Measurements from ENCODE around the gene DPT. TPM values are rescaled to one million over a fixed set of nuclear protein-coding genes. Genes with fewer than 3 reads are reported as not detected.

The DPT gene
- total RNA-seq, 2 experiments from 2014 or later: not detected

- ChIA-PET POLR2A (no interaction called here), CTCF (no interaction called here)
- Mint-ChIP-seq H3K27me3 (no peaks in the 10 kb centered on the region), H3K4me1 (no peaks in the 10 kb centered on the region), H3K36me3 (ENCODE audit: low read depth) (no peaks in the 10 kb centered on the region), H3K9me3 (no peaks in the 10 kb centered on the region), H3K27ac (no peak overlapping the region), H3K4me3 (no peak overlapping the region)
- no peak for DNase-seq
Observed at GRCh38 chr1:168688644-168689326, 40.2 kb downstream of the DPT start.

GRCh38 chr1:168687816-168688215 is 41.2 kb downstream of the DPT start:
- Mint-ChIP-seq H3K36me3 (ENCODE audit: low read depth) (no peaks in the 10 kb centered on the region), H3K9me3 (peaks cover 1% of the 10 kb centered on the region), H3K4me1 (no peaks in the 10 kb centered on the region), H3K4me3 (no peak overlapping the region), H3K27ac (no peak overlapping the region), H3K27me3 (no peaks in the 10 kb centered on the region)
- no peak for DNase-seq
- POLR2A ChIA-PET: no interaction called here
- CTCF ChIA-PET: no interaction called here

- H3K9me3 Mint-ChIP-seq: peaks cover 3% of the 10 kb centered on the region
- no peak overlapping the region for H3K27ac Mint-ChIP-seq
- CTCF ChIA-PET: no interaction called here
Observed at GRCh38 chr1:168686666-168687065, 42.3 kb downstream of the DPT start.

GRCh38 chr1:168683871-168684270 is 45.1 kb downstream of the DPT start:
- no peak overlapping the region for H3K4me3 Mint-ChIP-seq
- CTCF ChIA-PET: no interaction called here
- no peak overlapping the region for H3K27ac Mint-ChIP-seq
- H3K36me3 Mint-ChIP-seq (ENCODE audit: low read depth): no peaks in the 10 kb centered on the region
- POLR2A ChIA-PET: no interaction called here
- H3K4me1 Mint-ChIP-seq: no peaks in the 10 kb centered on the region
- H3K9me3 Mint-ChIP-seq: peaks cover 6% of the 10 kb centered on the region
- peaks cover 12% of the 10 kb centered on the region for H3K27me3 Mint-ChIP-seq
- DNase-seq: no peak

More at GRCh38 chr1:168686666-168687065, 42.3 kb downstream of the DPT start:
- DNase-seq: no peak
- POLR2A ChIA-PET: no interaction called here
- H3K4me1 Mint-ChIP-seq: no peaks in the 10 kb centered on the region
- H3K36me3 Mint-ChIP-seq (ENCODE audit: low read depth): no peaks in the 10 kb centered on the region
- H3K27me3 Mint-ChIP-seq: no peaks in the 10 kb centered on the region
- H3K4me3 Mint-ChIP-seq: no peak overlapping the region

GRCh38 chr1:168676861-168677260 is 52.1 kb downstream of the DPT start:
- Mint-ChIP-seq H3K27ac (no peak overlapping the region), H3K4me1 (no peaks in the 10 kb centered on the region), H3K36me3 (ENCODE audit: low read depth) (no peaks in the 10 kb centered on the region), H3K4me3 (no peak overlapping the region), H3K9me3 (peaks cover 4% of the 10 kb centered on the region), H3K27me3 (peaks cover 12% of the 10 kb centered on the region)
- ChIA-PET POLR2A (no interaction called here), CTCF (no interaction called here)
- no peak for DNase-seq

GRCh38 chr1:168676029-168676812 is 52.8 kb downstream of the DPT start:
- no peak for DNase-seq
- peaks cover 9% of the 10 kb centered on the region for H3K27me3 Mint-ChIP-seq
- peaks cover 1% of the 10 kb centered on the region for H3K9me3 Mint-ChIP-seq
- no peak overlapping the region for H3K4me3 Mint-ChIP-seq
- ChIA-PET CTCF (no interaction called here), POLR2A (no interaction called here)
- H3K4me1 Mint-ChIP-seq: no peaks in the 10 kb centered on the region
- no peaks in the 10 kb centered on the region for H3K36me3 Mint-ChIP-seq (ENCODE audit: low read depth)
- no peak overlapping the region for H3K27ac Mint-ChIP-seq

GRCh38 chr1:168673974-168674683 is 54.9 kb downstream of the DPT start:
- POLR2A ChIA-PET: no interaction called here
- Mint-ChIP-seq H3K9me3 (no peaks in the 10 kb centered on the region), H3K27me3 (no peaks in the 10 kb centered on the region), H3K27ac (no peak overlapping the region), H3K36me3 (ENCODE audit: low read depth) (no peaks in the 10 kb centered on the region), H3K4me1 (no peaks in the 10 kb centered on the region), H3K4me3 (no peak overlapping the region)
- CTCF ChIA-PET: no interaction called here
- no peak for DNase-seq

GRCh38 chr1:168672278-168672677 is 56.7 kb downstream of the DPT start:
- H3K4me1 Mint-ChIP-seq: no peaks in the 10 kb centered on the region
- no peak for DNase-seq
- H3K27ac Mint-ChIP-seq: no peak overlapping the region
- ChIA-PET CTCF (no interaction called here), POLR2A (no interaction called here)
- no peaks in the 10 kb centered on the region for H3K27me3 Mint-ChIP-seq
- H3K9me3 Mint-ChIP-seq: no peaks in the 10 kb centered on the region
- no peaks in the 10 kb centered on the region for H3K36me3 Mint-ChIP-seq (ENCODE audit: low read depth)
- no peak overlapping the region for H3K4me3 Mint-ChIP-seq

GRCh38 chr1:168671782-168672181 is 57.2 kb downstream of the DPT start:
- no peaks in the 10 kb centered on the region for H3K27me3 Mint-ChIP-seq
- POLR2A ChIA-PET: no interaction called here
- no peaks in the 10 kb centered on the region for H3K36me3 Mint-ChIP-seq (ENCODE audit: low read depth)
- H3K9me3 Mint-ChIP-seq: no peaks in the 10 kb centered on the region
- H3K27ac Mint-ChIP-seq: no peak overlapping the region
- H3K4me1 Mint-ChIP-seq: no peaks in the 10 kb centered on the region
- CTCF ChIA-PET: no interaction called here
- no peak for DNase-seq
- H3K4me3 Mint-ChIP-seq: no peak overlapping the region

- no peak overlapping the region for H3K27ac Mint-ChIP-seq
- H3K4me1 Mint-ChIP-seq: no peaks in the 10 kb centered on the region
- POLR2A ChIA-PET: no interaction called here
Observed at GRCh38 chr1:168665975-168666374, 63.0 kb downstream of the DPT start.

GRCh38 chr1:168664069-168664834 is 64.8 kb downstream of the DPT start:
- Mint-ChIP-seq H3K4me3 (no peak overlapping the region), H3K36me3 (ENCODE audit: low read depth) (no peaks in the 10 kb centered on the region), H3K4me1 (no peaks in the 10 kb centered on the region), H3K9me3 (no peaks in the 10 kb centered on the region), H3K27ac (no peak overlapping the region), H3K27me3 (peaks cover 9% of the 10 kb centered on the region)
- CTCF ChIA-PET: no interaction called here
- POLR2A ChIA-PET: no interaction called here
- DNase-seq: no peak

More at GRCh38 chr1:168665975-168666374, 63.0 kb downstream of the DPT start:
- Mint-ChIP-seq H3K9me3 (no peaks in the 10 kb centered on the region), H3K4me3 (no peak overlapping the region), H3K27me3 (peaks cover 9% of the 10 kb centered on the region), H3K36me3 (ENCODE audit: low read depth) (no peaks in the 10 kb centered on the region)
- no peak for DNase-seq
- CTCF ChIA-PET: no interaction called here

- peaks cover 12% of the 10 kb centered on the region for H3K27me3 Mint-ChIP-seq
- no peaks in the 10 kb centered on the region for H3K9me3 Mint-ChIP-seq
- ChIA-PET POLR2A (no interaction called here), CTCF (no interaction called here)
- no peak overlapping the region for H3K27ac Mint-ChIP-seq
- no peaks in the 10 kb centered on the region for H3K36me3 Mint-ChIP-seq (ENCODE audit: low read depth)
- H3K4me1 Mint-ChIP-seq: no peaks in the 10 kb centered on the region
- no peak for DNase-seq
- no peak overlapping the region for H3K4me3 Mint-ChIP-seq
Observed at GRCh38 chr1:168656485-168656884, 72.5 kb downstream of the DPT start.
